Measurements from ENCODE around the gene ANKRD36B.
"Not testable (repeated sequence)": the region's sequence is repeated elsewhere in the genome, so short reads cannot be mapped to it uniquely, and the experiment has no call there.

GRCh38 chr2:97601537-97601936 lies 11.9 kb upstream of the ANKRD36B start:
- not testable (repeated sequence) for TF ChIP-seq CTCF (conservative IDR thresholded peaks at IDR 0.05 in 1 of 2, IDR thresholded peaks at IDR 0.05 in 1 of 2; ENCODE audit: extremely low read depth in 1 of 2, insufficient read depth in 1 of 2, low read depth in 1 of 2, low read length in 2 of 2); EZH2 (IDR thresholded peaks at IDR 0.05; ENCODE audit: borderline replicate concordance, low read length)

All from mammary epithelial cell (primary cell).